K562 (cell line): ENCODE data around the gene ERP27.

Experiments used
- CHD4 ChIP-seq: fragments of 200-600 bp; sonication (generic); IDR thresholded peaks from 3 replicates; pipeline ENCODE4 v1.6.1; 2012; ENCODE audit warnings: low read depth, mild to moderate bottlenecking, mixed read lengths, low read length, inconsistent platforms; ENCODE audit not compliant: insufficient read depth, insufficient replicate concordance, poor library complexity, severe bottlenecking
- CTCF ChIP-seq, 3 experiments: IDR thresholded peaks in 2 of 3; conservative IDR thresholded peaks in 1 of 3; 2 replicates each; pipeline ENCODE4 v1.5.1; 2011 to 2012; ENCODE audit warnings: low read length in 3 of 3, mild to moderate bottlenecking in 3 of 3, control low read depth in 2 of 3, improper control_type of control experiment in 1 of 3, inconsistent platforms in 1 of 3, low read depth in 1 of 3, mixed read lengths in 1 of 3, moderate library complexity in 1 of 3; ENCODE audit not compliant: insufficient read depth in 2 of 3
- E2F3 ChIP-seq: fragments of 250-450 bp; sonication (Bioruptor Pico); IDR thresholded peaks from 2 replicates; pipeline ENCODE4 v1.4.0; 2020; ENCODE audit warnings: mild to moderate bottlenecking
- EZH2 ChIP-seq: IDR thresholded peaks from 2 replicates; pipeline ENCODE4 v1.6.1; 2012; ENCODE audit warnings: low read depth, mild to moderate bottlenecking, inconsistent platforms, low read length, borderline replicate concordance
- NR3C1 ChIP-seq: sonication (generic); formaldehyde crosslinking; IDR thresholded peaks from 2 replicates; pipeline ENCODE4 v1.8.1; 2022; ENCODE audit warnings: missing genetic modification reagents
- PHB2 ChIP-seq: fragments of 450-650 bp; IDR thresholded peaks from 2 replicates; pipeline ENCODE4 v1.6.1; 2017; ENCODE audit warnings: low read depth
- SP1 ChIP-seq: sonication (generic); formaldehyde crosslinking; IDR thresholded peaks from 2 replicates; pipeline ENCODE4 v1.8.1; 2022; ENCODE audit warnings: mild to moderate bottlenecking, missing genetic modification reagents
- ZFP1 ChIP-seq: fragments of 450-650 bp; formaldehyde crosslinking; IDR thresholded peaks from 2 replicates; pipeline ENCODE4 v1.4.0; 2020; ENCODE audit warnings: mild to moderate bottlenecking, mixed read lengths
- TF ChIP-seq, protein P1 (sequence below): fragments of 250-450 bp; sonication (Bioruptor Pico); IDR thresholded peaks from 2 replicates; pipeline ENCODE4 v1.4.0; 2020
- TF ChIP-seq, protein P2 (sequence below): fragments of 250-450 bp; sonication (Bioruptor Pico); IDR thresholded peaks from 2 replicates; pipeline ENCODE4 v1.4.0; 2020; ENCODE audit warnings: mild to moderate bottlenecking, moderate library complexity
- TF ChIP-seq, protein P3 (sequence below): fragments of 450-650 bp; formaldehyde crosslinking; IDR thresholded peaks from 2 replicates; pipeline ENCODE4 v1.4.0; 2022; ENCODE audit warnings: missing genetic modification characterization

- TF ChIP-seq EZH2, result no peak
- no peak for TF ChIP-seq SP1 (CRISPR knock-in tag)
- TF ChIP-seq E2F3 (CRISPR knock-in tag), result no peak
- TF ChIP-seq CTCF (IDR thresholded peaks at IDR 0.05 in 2 of 3, conservative IDR thresholded peaks at IDR 0.05 in 1 of 3; ENCODE audit: insufficient read depth in 2 of 3, low read depth in 1 of 3, low read length in 3 of 3), result no peak
- TF ChIP-seq, protein P1, sequence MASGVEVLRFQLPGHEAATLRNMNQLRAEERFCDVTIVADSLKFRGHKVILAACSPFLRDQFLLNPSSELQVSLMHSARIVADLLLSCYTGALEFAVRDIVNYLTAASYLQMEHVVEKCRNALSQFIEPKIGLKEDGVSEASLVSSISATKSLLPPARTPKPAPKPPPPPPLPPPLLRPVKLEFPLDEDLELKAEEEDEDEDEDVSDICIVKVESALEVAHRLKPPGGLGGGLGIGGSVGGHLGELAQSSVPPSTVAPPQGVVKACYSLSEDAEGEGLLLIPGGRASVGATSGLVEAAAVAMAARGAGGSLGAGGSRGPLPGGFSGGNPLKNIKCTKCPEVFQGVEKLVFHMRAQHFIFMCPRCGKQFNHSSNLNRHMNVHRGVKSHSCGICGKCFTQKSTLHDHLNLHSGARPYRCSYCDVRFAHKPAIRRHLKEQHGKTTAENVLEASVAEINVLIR, result no peak
- TF ChIP-seq, protein P2, sequence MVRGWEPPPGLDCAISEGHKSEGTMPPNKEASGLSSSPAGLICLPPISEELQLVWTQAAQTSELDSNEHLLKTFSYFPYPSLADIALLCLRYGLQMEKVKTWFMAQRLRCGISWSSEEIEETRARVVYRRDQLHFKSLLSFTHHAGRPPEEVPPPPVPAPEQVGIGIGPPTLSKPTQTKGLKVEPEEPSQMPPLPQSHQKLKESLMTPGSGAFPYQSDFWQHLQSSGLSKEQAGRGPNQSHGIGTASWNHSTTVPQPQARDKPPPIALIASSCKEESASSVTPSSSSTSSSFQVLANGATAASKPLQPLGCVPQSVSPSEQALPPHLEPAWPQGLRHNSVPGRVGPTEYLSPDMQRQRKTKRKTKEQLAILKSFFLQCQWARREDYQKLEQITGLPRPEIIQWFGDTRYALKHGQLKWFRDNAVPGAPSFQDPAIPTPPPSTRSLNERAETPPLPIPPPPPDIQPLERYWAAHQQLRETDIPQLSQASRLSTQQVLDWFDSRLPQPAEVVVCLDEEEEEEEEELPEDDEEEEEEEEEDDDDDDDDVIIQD (CRISPR knock-in tag), result no peak
- no peak for TF ChIP-seq ZFP1
- TF ChIP-seq NR3C1 (CRISPR knock-in tag), result no peak
- no peak for TF ChIP-seq CHD4
- TF ChIP-seq, protein P3, sequence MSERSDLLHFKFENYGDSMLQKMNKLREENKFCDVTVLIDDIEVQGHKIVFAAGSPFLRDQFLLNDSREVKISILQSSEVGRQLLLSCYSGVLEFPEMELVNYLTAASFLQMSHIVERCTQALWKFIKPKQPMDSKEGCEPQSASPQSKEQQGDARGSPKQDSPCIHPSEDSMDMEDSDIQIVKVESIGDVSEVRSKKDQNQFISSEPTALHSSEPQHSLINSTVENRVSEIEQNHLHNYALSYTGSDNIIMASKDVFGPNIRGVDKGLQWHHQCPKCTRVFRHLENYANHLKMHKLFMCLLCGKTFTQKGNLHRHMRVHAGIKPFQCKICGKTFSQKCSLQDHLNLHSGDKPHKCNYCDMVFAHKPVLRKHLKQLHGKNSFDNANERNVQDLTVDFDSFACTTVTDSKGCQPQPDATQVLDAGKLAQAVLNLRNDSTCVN, result no peak
- TF ChIP-seq PHB2, result no peak
Observed at GRCh38 chr12:14946162-14946561, 7.8 kb upstream of the ERP27 start.
